Gastrocnemius medialis (tissue), 4 donors: ENCODE data around the gene MYRIP. TPM values are rescaled to one million over a fixed set of nuclear protein-coding genes. Genes with fewer than 3 reads are reported as not detected.

ENCODE experiments used
- ATAC-seq, 2 donors: fragments of 150-250 bp; one replicate each; pipeline ENCODE4 v1.9.1; 2016
- DNase-seq, 2 donors: peaks; one replicate each; pipeline ENCODE4 v3.0.0-alpha.2; 2019
- H3K27ac ChIP-seq, 4 donors: fragments of 200-600 bp; sonication (generic); 1 replicate in 1 of 4; 2 replicates in 3 of 4; pipeline ENCODE4 v1.5.1; 2016 to 2018; ENCODE audit warnings: mild to moderate bottlenecking in 2 of 4, moderate library complexity in 1 of 4
- H3K27me3 ChIP-seq, 3 donors: fragments of 200-600 bp; sonication (generic) in 2 of 3; 1 replicate in 1 of 3; 2 replicates in 2 of 3; pipeline versions ENCODE4 v1.5.1 to v1.6.0; 2016 to 2019; ENCODE audit warnings: mild to moderate bottlenecking in 1 of 3, moderate library complexity in 1 of 3
- H3K36me3 ChIP-seq, 2 donors: fragments of 200-600 bp; sonication (generic) in 1 of 2; one replicate each; pipeline ENCODE4 v1.5.1; 2017 to 2018
- H3K4me1 ChIP-seq, 2 donors: fragments of 200-600 bp; sonication (generic) in 1 of 2; one replicate each; pipeline ENCODE4 v1.5.1; 2016 to 2017; ENCODE audit warnings: mild to moderate bottlenecking in 2 of 2
- H3K4me3 ChIP-seq, 4 donors: fragments of 200-600 bp; sonication (generic) in 3 of 4; 1 replicate in 1 of 4; 2 replicates in 3 of 4; pipeline ENCODE4 v1.5.1; 2016 to 2019; ENCODE audit warnings: mild to moderate bottlenecking in 2 of 4
- H3K9me3 ChIP-seq, 3 donors: fragments of 200-600 bp; sonication (generic) in 2 of 3; 1 replicate in 1 of 3; 2 replicates in 2 of 3; pipeline ENCODE4 v1.5.1; 2016 to 2019
- POLR2A ChIP-seq, 2 donors: fragments of 450-650 bp; IDR thresholded peaks; one replicate each; pipeline ENCODE4 v1.6.1; 2017; ENCODE audit warnings: antibody characterized with exemption in 2 of 2, mild to moderate bottlenecking in 2 of 2, moderate library complexity in 2 of 2
- in situ Hi-C, 4 donors: fragments of 200-750 bp; cut with MboI; loops; one replicate each; pipeline versions ENCODE4 v1.15.0 to v1.8.0; 2017; ENCODE audit warnings: low sequenced_read_pairs in 4 of 4
- intact Hi-C: fragments of 100-400 bp; cut with DNase I; formaldehyde crosslinking; loops from one replicate; pipeline ENCODE4 v1.15.1; 2023; ENCODE audit warnings: low total_unique reads
- total RNA-seq, 4 donors: library from RNA; depleted of rRNA; stranded (reverse); fragments of >200 nt; gene quantifications; one replicate each; pipeline versions ENCODE4 v1.1.0 to v1.2.3, GENCODE V29; 2016
- TF ChIP-seq, protein P1 (sequence below), 5 experiments: fragments of 450-650 bp in 3 of 5; fragments of 200-600 bp in 2 of 5; sonication (generic) in 2 of 5; IDR thresholded peaks in 4 of 5; conservative IDR thresholded peaks in 1 of 5; 1 replicate in 4 of 5; 2 replicates in 1 of 5; pipeline ENCODE4 v1.5.1; 2016 to 2019; ENCODE audit warnings: antibody characterized with exemption in 5 of 5, mild to moderate bottlenecking in 3 of 5, moderate library complexity in 3 of 5

MYRIP gene
- total RNA-seq, 4 donors from 2014 or later = 0.66 to 1.9 (median 1.5) TPM

DNA sequence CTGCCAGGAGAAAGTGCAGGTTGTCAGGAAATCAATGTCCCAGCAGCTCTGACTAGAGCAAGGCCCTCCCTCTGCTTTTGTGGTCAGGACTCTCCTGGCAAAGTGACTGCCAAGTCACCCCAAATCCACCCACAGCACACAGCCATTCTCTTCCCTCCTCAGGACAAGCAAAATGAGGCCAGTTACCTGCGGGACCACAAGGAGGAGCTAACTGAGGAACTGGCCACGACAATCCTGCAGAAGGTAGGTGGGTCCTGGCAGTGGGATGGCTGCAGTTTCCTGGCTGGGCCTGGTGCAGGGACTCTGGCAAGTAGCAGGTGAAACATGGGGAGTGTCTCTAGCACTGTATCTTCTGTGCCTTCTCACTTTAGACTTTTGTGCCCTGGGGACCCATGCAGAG lies 357.6 kb downstream of the MYRIP start:
- no peaks in the 10 kb centered on the region for H3K4me1 ChIP-seq
- no peak for ATAC-seq
- TF ChIP-seq, protein P1, sequence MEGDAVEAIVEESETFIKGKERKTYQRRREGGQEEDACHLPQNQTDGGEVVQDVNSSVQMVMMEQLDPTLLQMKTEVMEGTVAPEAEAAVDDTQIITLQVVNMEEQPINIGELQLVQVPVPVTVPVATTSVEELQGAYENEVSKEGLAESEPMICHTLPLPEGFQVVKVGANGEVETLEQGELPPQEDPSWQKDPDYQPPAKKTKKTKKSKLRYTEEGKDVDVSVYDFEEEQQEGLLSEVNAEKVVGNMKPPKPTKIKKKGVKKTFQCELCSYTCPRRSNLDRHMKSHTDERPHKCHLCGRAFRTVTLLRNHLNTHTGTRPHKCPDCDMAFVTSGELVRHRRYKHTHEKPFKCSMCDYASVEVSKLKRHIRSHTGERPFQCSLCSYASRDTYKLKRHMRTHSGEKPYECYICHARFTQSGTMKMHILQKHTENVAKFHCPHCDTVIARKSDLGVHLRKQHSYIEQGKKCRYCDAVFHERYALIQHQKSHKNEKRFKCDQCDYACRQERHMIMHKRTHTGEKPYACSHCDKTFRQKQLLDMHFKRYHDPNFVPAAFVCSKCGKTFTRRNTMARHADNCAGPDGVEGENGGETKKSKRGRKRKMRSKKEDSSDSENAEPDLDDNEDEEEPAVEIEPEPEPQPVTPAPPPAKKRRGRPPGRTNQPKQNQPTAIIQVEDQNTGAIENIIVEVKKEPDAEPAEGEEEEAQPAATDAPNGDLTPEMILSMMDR (IDR thresholded peaks at IDR 0.05 in 4 of 5, conservative IDR thresholded peaks at IDR 0.05 in 1 of 5) = no peak
- TF ChIP-seq POLR2A (IDR thresholded peaks at IDR 0.05) = no peak
- H3K4me3 ChIP-seq = no peak overlapping the region
- H3K27me3 ChIP-seq = no peaks in the 10 kb centered on the region
- intact Hi-C loops = loop anchor here (5.0 kb wide), 1 partner anchor 365 kb away; no protein-coding TSS in a partner anchor
- H3K36me3 ChIP-seq = no peaks in the 10 kb centered on the region
- H3K9me3 ChIP-seq = no peaks in the 10 kb centered on the region
- DNase-seq = no peak
- H3K27ac ChIP-seq = no peak overlapping the region
- in situ Hi-C loops = no loop called here

GRCh38 chr3:40167958-40168357 lies 358.5 kb downstream of the MYRIP start:
- H3K27ac ChIP-seq = no peak overlapping the region
- no peak for ATAC-seq
- in situ Hi-C loops (no loop called here), intact Hi-C loops (loop anchor here (5.0 kb wide), 1 partner anchor 366 kb away; no protein-coding TSS in a partner anchor)
- H3K9me3 ChIP-seq = no peaks in the 10 kb centered on the region
- H3K4me3 ChIP-seq = no peak overlapping the region
- peaks cover 3 to 4% of the 10 kb centered on the region in 2 donors for H3K4me1 ChIP-seq
- no peak for DNase-seq
- no peaks in the 10 kb centered on the region for H3K36me3 ChIP-seq
- H3K27me3 ChIP-seq = no peaks in the 10 kb centered on the region
- TF ChIP-seq, protein P1 (IDR thresholded peaks at IDR 0.05 in 4 of 5, conservative IDR thresholded peaks at IDR 0.05 in 1 of 5) = no peak
- no peak for TF ChIP-seq POLR2A (IDR thresholded peaks at IDR 0.05)

- intact Hi-C loops (loop anchor here (5.0 kb wide), 1 partner anchor 368 kb away; no protein-coding TSS in a partner anchor), in situ Hi-C loops (loop anchor here in 1 of 4 donors (10.0 kb wide), 1 partner anchor 465 kb away; no protein-coding TSS in a partner anchor)
Measured at GRCh38 chr3:40169983-40170382, 360.6 kb downstream of the MYRIP start.

DNA sequence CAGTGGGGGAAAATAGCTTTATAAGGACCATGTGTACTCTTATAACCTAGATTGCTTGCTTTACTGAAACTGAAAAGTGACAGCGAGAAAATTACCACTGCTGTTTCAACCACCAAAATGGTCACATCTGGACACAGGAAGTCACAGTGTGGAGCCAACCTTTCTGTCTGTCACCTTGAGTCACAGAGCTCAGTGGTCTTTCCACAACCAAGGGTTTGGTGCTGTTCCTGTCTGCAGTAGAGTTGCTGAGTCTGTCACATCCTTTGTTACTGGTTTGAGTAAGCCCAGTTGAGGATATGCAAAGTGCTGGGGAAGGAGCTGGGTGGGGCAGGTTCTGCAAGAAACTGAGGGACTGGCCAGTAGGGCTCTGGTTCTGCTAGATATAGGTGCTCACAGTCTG lies 361.0 kb downstream of the MYRIP start:
- no peak overlapping the region for H3K4me3 ChIP-seq
- H3K36me3 ChIP-seq = no peaks in the 10 kb centered on the region
- DNase-seq (no peak), ATAC-seq (no peak)
- intact Hi-C loops (no loop called here), in situ Hi-C loops (loop anchor here in 1 of 4 donors (10.0 kb wide), 1 partner anchor 466 kb away; no protein-coding TSS in a partner anchor)
- H3K27me3 ChIP-seq = no peaks in the 10 kb centered on the region
- no peak for TF ChIP-seq POLR2A (IDR thresholded peaks at IDR 0.05)
- TF ChIP-seq, protein P1 (IDR thresholded peaks at IDR 0.05 in 4 of 5, conservative IDR thresholded peaks at IDR 0.05 in 1 of 5) = no peak
- no peak overlapping the region for H3K27ac ChIP-seq
- H3K4me1 ChIP-seq = peaks cover 6 to 11% of the 10 kb centered on the region in 2 donors
- H3K9me3 ChIP-seq = no peaks in the 10 kb centered on the region

More at GRCh38 chr3:40169983-40170382, 360.6 kb downstream of the MYRIP start:
- H3K27ac ChIP-seq = no peak overlapping the region
- DNase-seq (no peak), ATAC-seq (no peak)
- H3K36me3 ChIP-seq = no peaks in the 10 kb centered on the region
- no peaks in the 10 kb centered on the region for H3K27me3 ChIP-seq
- H3K4me3 ChIP-seq = no peak overlapping the region
- no peaks in the 10 kb centered on the region for H3K9me3 ChIP-seq
- peaks cover 6 to 11% of the 10 kb centered on the region in 2 donors for H3K4me1 ChIP-seq
- no peak for TF ChIP-seq POLR2A (IDR thresholded peaks at IDR 0.05)
- TF ChIP-seq, protein P1 (IDR thresholded peaks at IDR 0.05 in 4 of 5, conservative IDR thresholded peaks at IDR 0.05 in 1 of 5) = no peak

DNA sequence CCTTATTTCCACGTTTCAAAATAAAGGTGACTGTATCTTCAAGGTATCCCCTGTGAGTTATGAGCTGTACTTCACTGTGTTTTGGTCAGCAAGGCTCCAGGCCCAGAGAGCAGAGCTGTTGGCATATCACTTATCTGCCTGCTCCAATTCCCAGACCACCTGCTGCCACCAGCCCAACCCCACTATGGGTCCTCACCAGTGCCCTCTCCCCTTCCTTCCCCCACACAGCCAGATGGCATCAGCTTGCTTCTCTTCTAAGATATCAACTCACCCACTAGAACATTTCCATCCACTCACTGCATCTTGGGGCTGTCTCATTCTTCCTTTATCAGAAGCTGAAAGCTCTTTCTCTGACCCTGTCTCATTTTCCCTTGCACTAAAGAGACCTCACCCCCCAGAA lies 363.2 kb downstream of the MYRIP start:
- H3K4me1 ChIP-seq = peaks cover 6 to 11% of the 10 kb centered on the region in 2 donors
- no peaks in the 10 kb centered on the region for H3K27me3 ChIP-seq
- H3K4me3 ChIP-seq = no peak overlapping the region
- H3K27ac ChIP-seq = no peak overlapping the region
- in situ Hi-C loops (loop anchor here in 1 of 4 donors (10.0 kb wide), 1 partner anchor 468 kb away; no protein-coding TSS in a partner anchor), intact Hi-C loops (no loop called here)
- no peak for TF ChIP-seq POLR2A (IDR thresholded peaks at IDR 0.05)
- DNase-seq (no peak), ATAC-seq (no peak)
- no peaks in the 10 kb centered on the region for H3K36me3 ChIP-seq
- H3K9me3 ChIP-seq = no peaks in the 10 kb centered on the region
